ENCODE results near the gene NRF1.
"Not testable (repeated sequence)": the region's sequence is repeated elsewhere in the genome, so short reads cannot be mapped to it uniquely, and the experiment has no call there.

NRF1 gene

GRCh38 chr7:129634361-129635034 lies 23.0 kb downstream of the NRF1 start:
- TF ChIP-seq, protein P1, sequence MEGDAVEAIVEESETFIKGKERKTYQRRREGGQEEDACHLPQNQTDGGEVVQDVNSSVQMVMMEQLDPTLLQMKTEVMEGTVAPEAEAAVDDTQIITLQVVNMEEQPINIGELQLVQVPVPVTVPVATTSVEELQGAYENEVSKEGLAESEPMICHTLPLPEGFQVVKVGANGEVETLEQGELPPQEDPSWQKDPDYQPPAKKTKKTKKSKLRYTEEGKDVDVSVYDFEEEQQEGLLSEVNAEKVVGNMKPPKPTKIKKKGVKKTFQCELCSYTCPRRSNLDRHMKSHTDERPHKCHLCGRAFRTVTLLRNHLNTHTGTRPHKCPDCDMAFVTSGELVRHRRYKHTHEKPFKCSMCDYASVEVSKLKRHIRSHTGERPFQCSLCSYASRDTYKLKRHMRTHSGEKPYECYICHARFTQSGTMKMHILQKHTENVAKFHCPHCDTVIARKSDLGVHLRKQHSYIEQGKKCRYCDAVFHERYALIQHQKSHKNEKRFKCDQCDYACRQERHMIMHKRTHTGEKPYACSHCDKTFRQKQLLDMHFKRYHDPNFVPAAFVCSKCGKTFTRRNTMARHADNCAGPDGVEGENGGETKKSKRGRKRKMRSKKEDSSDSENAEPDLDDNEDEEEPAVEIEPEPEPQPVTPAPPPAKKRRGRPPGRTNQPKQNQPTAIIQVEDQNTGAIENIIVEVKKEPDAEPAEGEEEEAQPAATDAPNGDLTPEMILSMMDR (IDR thresholded peaks at IDR 0.05; ENCODE audit: control extremely low read depth, extremely low read depth, low read depth, missing control alignments): no peak
- no peak for DNase-seq (ENCODE audit: extremely low spot score)
- CTCF ChIA-PET: interaction anchor here (0.7 to 4.7 kb wide), 6 partner anchors 9 to 22 kb away, joined by 3 to 28 read pairs (median 4); no protein-coding TSS in a partner anchor
- POLR2A ChIA-PET: no interaction called here

GRCh38 chr7:129635300-129636029 lies 23.9 kb downstream of the NRF1 start:
- ChIA-PET CTCF (interaction anchor here (0.7 to 4.7 kb wide), 7 partner anchors 8 to 34 kb away, joined by 3 to 28 read pairs (median 3); no protein-coding TSS in a partner anchor), POLR2A (interaction anchor here (0.6 kb wide), 1 partner anchor 100 kb away, joined by 6 read pairs; no protein-coding TSS in a partner anchor)
- DNase-seq (ENCODE audit: extremely low spot score): peak; percentile 77
- TF ChIP-seq, protein P1 (IDR thresholded peaks at IDR 0.05; ENCODE audit: control extremely low read depth, extremely low read depth, low read depth, missing control alignments): peak; percentile 65

DNA sequence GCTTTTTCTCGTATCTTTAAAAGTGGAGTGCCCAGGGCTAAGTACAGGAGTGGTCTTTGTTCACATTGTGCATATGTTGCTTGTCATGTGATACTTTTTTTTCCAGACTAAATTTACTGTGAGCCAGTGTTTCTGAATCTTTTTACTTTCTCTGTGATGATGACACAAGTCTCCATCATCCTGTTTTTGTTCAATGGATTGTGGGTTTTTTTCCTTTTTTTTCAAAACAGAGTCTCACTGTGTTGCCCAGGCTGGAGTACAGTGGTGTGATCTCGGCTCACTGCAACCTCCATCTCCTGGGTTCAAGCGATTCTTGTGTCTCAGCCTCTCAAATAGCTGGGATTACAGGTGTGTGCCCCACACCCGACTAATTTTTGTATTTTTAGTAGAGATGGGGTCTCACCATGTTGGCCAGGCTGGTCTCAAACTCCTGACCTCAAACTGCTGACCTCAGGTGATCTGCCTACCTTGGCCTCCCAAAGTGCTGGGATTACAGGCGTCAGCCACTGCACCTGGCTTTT lies 24.6 kb downstream of the NRF1 start:
- CTCF ChIA-PET: interaction anchor here (1.0 to 2.3 kb wide), 5 partner anchors 11 to 268 kb away, joined by 3 to 8 read pairs (median 6); no protein-coding TSS in a partner anchor
- not testable (repeated sequence) for DNase-seq (ENCODE audit: extremely low spot score)
- POLR2A ChIA-PET: interaction anchor here (0.6 kb wide), 1 partner anchor 101 kb away, joined by 6 read pairs; no protein-coding TSS in a partner anchor

GRCh38 chr7:129636641-129637040 lies 25.1 kb downstream of the NRF1 start:
- ChIA-PET POLR2A (no interaction called here), CTCF (interaction anchor here (1.0 to 2.3 kb wide), 6 partner anchors 10 to 418 kb away, joined by 3 to 8 read pairs (median 5); no protein-coding TSS in a partner anchor)
- no peak for DNase-seq (ENCODE audit: extremely low spot score)
- TF ChIP-seq, protein P1 (IDR thresholded peaks at IDR 0.05; ENCODE audit: control extremely low read depth, extremely low read depth, low read depth, missing control alignments): no peak

- POLR2A ChIA-PET: no interaction called here
- no peak for DNase-seq (ENCODE audit: extremely low spot score)
- CTCF ChIA-PET: interaction anchor here (0.8 to 5.0 kb wide), 9 partner anchors 8 to 273 kb away, joined by 3 to 31 read pairs (median 5); partner anchors contain the start of gene NRF1
- TF ChIP-seq, protein P1 (IDR thresholded peaks at IDR 0.05; ENCODE audit: control extremely low read depth, extremely low read depth, low read depth, missing control alignments): no peak
Measured at GRCh38 chr7:129640400-129640799, 28.9 kb downstream of the NRF1 start.

- TF ChIP-seq, protein P1 (IDR thresholded peaks at IDR 0.05; ENCODE audit: control extremely low read depth, extremely low read depth, low read depth, missing control alignments): no peak
- ChIA-PET CTCF (interaction anchor here (1.0 to 5.0 kb wide), 16 partner anchors 10 to 425 kb away, joined by 3 to 31 read pairs (median 8); partner anchors contain the start of gene NRF1), POLR2A (no interaction called here)
- DNase-seq (ENCODE audit: extremely low spot score): no peak
Measured at GRCh38 chr7:129642871-129643549, 31.5 kb downstream of the NRF1 start.
